ENCODE data around the gene TMEM191B.
"Not testable (repeated sequence)": the region's sequence is repeated elsewhere in the genome, so short reads cannot be mapped to it uniquely, and the experiment has no call there.

Gene TMEM191B

GRCh38 chr22:18558939-18559338 lies 31.3 kb downstream of the TMEM191B start:
- not testable (repeated sequence) for DNase-seq

GRCh38 chr22:18560099-18560974 lies 32.7 kb downstream of the TMEM191B start:
- not testable (repeated sequence) for DNase-seq

- DNase-seq: not testable (repeated sequence)
Measured at GRCh38 chr22:18570509-18571246, 43.1 kb downstream of the TMEM191B start.

- not testable (repeated sequence) for DNase-seq
Measured at GRCh38 chr22:18573483-18574164, 46.0 kb downstream of the TMEM191B start.

- DNase-seq: not testable (repeated sequence)
Measured at GRCh38 chr22:18574555-18574954, 47.0 kb downstream of the TMEM191B start.

GRCh38 chr22:18575686-18576085 lies 48.1 kb downstream of the TMEM191B start:
- not testable (repeated sequence) for DNase-seq

- not testable (repeated sequence) for DNase-seq
Measured at GRCh38 chr22:18577090-18577818, 49.7 kb downstream of the TMEM191B start.

- DNase-seq: not testable (repeated sequence)
Measured at GRCh38 chr22:18577847-18578246, 50.2 kb downstream of the TMEM191B start.
